NCI-H82 treated with DMSO at 0.1 percent for 48 hours (cell line): ENCODE data around the gene AFF1.

Experiments used
- DNase-seq: peaks from one replicate; lab custom pipeline; 2025; ENCODE audit not compliant: unreplicated experiment; lab: John Stamatoyannopoulos, UW

AFF1 gene, protein sequence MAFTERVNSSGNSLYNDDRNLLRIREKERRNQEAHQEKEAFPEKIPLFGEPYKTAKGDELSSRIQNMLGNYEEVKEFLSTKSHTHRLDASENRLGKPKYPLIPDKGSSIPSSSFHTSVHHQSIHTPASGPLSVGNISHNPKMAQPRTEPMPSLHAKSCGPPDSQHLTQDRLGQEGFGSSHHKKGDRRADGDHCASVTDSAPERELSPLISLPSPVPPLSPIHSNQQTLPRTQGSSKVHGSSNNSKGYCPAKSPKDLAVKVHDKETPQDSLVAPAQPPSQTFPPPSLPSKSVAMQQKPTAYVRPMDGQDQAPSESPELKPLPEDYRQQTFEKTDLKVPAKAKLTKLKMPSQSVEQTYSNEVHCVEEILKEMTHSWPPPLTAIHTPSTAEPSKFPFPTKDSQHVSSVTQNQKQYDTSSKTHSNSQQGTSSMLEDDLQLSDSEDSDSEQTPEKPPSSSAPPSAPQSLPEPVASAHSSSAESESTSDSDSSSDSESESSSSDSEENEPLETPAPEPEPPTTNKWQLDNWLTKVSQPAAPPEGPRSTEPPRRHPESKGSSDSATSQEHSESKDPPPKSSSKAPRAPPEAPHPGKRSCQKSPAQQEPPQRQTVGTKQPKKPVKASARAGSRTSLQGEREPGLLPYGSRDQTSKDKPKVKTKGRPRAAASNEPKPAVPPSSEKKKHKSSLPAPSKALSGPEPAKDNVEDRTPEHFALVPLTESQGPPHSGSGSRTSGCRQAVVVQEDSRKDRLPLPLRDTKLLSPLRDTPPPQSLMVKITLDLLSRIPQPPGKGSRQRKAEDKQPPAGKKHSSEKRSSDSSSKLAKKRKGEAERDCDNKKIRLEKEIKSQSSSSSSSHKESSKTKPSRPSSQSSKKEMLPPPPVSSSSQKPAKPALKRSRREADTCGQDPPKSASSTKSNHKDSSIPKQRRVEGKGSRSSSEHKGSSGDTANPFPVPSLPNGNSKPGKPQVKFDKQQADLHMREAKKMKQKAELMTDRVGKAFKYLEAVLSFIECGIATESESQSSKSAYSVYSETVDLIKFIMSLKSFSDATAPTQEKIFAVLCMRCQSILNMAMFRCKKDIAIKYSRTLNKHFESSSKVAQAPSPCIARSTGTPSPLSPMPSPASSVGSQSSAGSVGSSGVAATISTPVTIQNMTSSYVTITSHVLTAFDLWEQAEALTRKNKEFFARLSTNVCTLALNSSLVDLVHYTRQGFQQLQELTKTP

DNA sequence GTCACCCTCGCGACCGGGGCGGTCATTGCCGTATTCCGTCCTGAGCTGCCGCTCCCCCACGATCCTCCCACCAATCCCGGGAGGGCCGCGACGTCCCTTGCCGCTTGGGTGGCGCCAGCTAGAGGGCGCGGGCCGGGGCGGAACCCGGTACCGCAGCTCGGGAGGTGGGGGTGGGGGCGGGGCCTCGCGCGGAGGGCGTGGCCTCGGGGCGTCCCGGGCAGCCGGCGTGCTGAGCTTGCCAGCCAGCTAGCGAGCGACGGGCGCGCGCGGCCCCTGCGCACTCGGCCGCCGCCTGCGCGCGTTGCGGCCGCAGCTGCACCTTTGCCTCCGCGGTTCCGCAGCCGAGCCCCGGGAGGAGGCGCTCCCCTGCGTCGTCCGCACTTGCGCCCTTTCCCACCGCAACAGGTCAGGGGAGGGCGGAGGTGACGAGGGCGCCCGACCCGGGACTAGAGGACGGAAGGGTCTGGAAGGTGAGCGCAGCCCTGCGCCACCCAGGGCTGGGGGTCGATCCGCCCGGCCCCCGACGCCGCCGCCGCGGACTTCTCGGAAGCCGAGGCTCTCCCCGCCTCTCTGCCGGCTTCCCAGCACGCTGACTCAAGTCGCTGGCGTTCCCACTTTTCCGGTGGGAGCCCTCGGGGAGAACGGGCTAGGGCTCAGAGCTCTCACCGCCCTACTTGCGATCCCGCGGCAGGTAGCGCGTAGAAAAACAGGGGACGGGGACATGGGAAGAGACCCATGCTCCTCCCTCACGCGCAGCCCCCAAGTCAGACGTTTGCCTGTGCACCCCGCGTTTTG lies at the start of gene AFF1:
Gene AFF1 (plus strand): TSS at position 241 of the 795 bp plus-strand sequence. CDS start 13,523 bp downstream, outside the sequence.
- peak; percentile 68 for DNase-seq

DNA sequence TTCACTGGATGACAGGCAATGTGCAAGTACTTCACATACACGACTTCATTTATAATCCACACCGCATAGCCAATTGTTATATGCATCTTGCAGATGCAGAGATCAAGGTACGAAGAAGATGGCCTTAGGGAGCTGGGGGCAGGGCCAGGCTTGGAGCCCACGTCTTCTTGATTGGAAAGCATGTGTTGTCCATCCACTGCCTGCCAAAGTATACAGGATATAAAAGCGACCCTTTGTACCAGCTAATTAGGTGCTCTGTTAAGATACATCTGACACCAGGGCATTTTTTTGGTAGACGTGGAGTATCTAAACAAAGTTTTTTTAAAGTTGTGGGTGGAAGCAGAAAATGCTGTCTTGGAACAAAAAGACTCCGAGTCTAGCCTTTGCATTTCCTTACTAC lies 44.0 kb upstream of the AFF1 start:
- DNase-seq: no peak

DNA sequence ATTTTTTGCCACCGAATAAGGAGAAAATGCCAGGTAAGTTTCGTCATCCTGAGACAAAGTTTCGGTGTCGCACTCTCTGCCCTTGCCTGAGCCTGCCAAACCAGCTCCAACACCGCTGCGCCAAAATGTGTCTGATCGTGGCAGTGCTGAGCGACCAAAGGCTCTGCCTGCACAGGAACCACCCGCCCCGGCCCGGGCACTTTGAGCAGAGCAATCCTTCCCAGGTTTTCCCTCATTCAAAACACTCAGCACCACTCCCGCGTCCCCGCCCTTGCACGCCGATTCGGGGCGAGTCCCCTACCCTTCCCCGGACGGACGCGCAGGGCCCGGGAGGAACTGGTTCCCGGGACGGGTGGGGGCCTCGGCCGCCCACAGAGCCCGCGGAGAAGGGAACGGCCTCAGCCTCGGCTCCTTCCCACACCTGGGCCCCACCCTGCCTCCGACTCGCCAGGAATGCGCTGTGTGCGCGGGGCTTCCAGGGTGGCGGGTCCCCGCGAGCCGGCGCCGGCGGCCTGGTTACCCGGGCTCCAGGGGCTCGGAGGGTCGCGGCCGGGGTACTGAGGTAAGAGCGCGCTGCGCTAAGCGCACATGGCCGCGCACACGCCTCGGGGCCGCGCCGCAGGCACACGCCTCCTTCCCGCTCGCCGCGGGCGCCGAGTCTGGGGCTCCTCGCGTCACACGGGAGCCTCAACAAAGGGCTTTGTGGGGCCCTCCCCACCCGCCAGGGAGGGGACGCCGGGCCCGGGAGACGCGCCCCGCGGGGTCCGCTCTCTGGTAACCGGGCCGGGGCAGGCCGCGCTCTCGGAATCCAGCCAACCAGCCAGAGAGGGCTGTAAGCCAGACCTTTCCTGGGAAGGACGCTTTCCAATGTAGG lies 42.8 kb upstream of the AFF1 start, which contains the start of gene C4orf36:
Gene C4orf36 (minus strand): TSS at position 661 of the 874 bp plus-strand sequence. CDS start 902 bp downstream, outside the sequence.
- no peak for DNase-seq

DNA sequence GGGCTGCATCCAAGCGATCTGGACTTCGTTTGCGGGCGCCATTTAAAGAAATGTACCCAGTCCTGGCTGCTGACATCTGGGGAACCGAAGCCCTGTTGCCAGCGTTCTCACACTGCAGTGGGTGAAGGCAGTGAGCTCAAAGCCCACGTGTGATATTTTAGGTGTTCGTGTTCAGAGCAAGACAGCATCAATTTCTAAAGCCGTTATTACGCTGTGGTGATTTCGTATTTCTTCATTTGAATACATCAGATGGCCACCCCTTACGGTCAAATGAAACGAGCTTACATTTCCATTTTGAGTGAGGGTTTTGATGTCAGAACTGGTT lies 42.2 kb upstream of the AFF1 start:
- DNase-seq: no peak

DNA sequence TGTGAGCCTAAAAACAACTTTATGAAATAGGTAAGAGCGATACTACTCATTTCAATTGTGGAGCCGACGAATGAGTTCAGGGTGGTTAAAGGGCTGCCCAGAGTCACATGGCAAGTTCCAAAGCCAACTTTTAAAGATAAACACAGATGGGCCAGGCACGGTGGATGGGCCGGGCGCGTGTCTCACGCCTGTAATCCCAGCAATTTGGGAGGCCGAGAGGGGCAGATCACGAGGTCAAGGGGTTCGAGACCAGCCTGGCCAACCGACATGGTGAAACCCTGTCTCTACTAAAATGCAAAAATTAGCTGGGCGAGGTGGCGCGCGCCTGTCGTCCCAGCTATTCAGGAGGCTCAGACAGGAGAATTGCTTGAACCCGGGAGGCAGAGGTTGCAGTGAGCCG lies 41.7 kb upstream of the AFF1 start:
- no peak for DNase-seq

DNA sequence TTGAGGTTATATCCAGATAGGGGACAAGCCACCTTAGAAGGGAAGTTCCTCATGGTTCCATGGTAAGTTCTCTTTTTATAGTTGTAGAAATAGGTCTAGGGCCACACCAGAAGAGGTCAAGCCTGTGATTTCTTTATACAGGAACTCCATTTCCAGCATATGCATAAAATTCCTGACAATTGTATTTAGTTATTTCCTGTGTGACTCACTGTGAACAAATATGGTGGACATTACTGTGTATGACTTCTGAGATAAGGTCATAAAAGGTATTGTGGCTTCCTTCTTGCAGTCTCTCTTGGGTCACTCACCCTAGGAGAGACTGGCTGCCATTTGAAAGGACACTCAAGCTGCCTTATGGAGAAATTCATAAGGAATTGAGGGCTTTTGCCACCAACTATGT lies 40.4 kb upstream of the AFF1 start:
- DNase-seq: no peak

DNA sequence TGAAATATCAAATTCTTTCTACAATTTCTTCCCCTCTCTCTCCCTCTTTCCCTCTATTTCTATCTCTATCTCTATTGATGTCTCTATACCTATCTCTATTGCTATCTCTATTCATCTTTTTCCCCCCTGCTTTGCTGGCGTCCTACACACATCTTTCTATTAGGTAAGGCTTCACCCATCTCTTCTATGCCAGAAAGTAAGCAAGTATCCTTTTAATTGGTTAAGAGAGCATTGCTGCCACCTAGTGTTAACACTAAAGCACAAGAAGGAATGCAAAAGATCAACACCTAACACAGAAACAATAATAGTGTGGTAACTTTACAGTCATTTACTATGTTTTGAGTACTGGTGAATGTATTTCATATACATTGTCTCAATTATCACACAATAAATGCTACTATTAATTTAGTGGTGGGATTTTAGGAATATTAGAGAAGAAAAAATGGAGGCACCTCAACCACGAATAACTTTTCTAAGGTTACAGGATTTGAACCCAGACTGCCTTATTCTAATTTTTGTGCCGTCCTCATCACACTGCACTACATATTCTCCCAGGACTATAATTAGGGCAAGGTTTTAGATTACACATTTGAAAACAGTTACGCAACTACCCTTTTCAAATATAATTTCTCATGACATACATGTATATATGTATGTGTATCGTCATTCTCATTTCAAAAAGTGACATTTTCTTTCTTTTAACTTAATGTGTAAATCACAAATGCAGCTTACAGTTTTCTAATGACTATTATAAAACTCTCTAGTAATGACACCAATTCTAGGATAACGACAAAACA lies 38.9 kb upstream of the AFF1 start:
- peak; percentile 58 for DNase-seq

DNA sequence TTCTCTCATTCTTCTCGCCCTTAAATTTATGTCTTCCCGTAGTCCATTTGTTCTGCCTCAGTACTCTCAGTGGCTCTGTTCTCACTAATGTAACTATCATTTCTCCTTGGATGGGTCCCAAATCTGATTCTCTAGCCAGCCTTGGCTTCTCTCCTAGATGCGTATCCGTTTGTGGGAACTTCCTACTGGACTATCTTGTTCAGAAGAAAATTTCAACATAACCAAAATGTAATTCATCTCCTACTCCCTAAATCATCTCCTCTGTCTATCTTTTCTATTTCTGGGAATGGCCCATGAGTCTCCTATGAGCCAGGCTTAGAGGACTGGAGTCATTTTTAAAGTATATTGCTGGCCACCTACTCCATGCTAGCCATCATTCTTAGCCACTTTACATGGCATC lies 38.2 kb upstream of the AFF1 start:
- no peak for DNase-seq

DNA sequence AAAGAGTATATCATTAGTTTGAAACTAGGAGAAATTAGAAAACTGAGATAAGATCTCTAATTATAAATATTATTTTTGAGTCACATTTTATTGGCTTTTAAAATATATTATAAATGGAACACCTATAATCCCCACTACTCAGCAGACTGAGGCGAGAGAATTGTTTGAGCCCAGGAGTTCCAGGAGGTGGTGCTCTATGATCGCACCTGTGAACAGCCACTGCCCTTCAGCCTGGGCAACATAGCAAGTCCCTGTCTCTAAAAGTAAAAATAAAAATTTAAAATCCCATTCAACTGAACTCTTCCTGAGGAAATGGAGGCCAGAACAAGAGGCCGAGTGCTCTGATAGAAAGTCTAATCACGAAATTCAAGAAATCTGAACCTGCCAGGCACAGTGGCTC lies 36.2 kb upstream of the AFF1 start:
- no peak for DNase-seq

DNA sequence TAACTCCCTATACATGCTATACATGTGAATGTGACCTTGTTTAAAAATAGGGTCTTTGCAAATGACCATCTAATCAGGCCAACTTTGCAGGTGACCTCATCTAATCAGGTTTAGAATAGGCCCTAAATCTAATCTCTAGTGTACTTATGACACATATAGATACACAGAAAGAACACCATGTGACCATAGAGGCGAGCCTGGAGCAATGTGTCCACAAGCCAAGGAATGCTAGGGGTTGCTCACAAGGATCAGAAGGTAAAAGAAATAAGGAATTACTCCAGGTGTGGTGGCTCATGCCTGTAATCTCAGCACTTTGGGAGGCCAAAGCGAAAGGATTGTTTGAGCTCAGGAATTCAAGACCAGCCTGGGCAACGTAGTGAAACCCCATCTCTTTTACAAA lies 32.9 kb upstream of the AFF1 start:
- DNase-seq: no peak

DNA sequence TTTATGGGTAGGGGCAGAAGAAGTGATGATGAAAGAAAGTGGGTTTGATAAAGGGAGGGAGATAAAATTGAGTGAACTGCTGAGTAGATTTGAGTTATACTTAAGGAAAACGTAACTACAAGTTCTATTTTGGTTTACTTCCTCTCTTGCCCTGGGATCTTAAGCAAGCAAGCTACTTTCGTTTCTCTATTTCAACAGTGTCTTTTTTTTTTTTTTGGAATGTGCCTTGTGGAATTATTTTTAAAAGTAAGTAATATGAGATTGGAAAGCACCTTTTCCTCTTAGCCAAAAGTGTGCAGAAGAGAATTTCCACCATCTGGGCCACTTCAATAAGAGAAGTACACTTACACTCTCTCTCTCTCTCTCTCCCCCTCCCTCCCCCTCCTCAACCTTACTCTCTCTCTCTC lies 26.6 kb upstream of the AFF1 start:
- no peak for DNase-seq

DNA sequence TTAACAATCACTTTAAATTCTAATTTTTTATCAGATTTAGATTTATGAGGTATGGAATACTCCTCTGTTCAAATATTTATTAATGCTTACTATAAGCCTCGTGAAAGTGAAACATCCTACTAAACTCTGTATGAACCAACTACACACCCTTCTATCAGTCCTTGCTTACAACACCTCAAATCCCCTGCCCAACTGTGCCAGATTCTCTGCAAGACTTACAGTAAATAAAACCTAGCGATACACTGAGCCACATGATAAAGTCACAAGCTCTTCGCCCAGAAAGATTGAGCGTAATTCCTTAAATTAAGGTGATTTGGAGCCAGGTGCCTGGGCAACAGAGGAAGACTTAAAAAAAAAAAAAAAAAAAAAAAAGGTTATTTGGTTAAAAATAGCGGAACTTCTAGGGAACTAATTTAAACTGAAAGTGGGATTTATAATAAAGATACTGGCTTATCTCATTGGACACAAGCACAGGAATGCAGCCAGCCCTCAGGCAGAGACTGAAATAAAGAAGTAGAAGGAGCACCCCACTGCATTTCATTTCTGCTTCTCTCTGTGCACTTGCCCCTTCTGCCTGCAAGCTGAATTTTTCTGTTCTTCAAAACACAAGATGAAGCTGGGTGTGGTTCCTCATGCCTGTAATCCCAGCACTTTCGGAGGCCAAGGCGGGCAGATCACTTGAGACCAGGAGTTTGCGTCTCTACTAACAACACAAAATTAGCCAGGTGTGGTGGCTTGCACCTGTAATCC lies 25.1 kb upstream of the AFF1 start:
- no peak for DNase-seq

DNA sequence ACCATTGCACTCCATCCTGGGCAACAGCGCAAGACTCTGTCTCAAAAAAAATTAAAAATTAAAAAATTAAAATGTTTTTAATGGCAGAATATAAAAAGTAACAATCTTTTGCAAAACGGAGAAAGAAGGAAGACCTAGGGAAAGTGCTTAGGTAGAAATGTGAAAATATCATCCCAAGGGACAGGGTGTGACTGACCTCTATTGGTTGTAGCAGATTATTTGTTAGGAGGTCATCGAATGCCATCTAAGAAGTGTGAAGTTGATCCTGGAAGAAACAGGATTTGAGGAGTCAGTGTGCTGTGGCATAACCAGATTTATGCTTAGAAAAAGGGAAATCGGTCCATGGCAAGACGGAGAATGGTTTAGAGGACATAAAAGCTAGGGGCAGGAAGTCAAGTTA lies 24.4 kb upstream of the AFF1 start:
- DNase-seq: no peak

DNA sequence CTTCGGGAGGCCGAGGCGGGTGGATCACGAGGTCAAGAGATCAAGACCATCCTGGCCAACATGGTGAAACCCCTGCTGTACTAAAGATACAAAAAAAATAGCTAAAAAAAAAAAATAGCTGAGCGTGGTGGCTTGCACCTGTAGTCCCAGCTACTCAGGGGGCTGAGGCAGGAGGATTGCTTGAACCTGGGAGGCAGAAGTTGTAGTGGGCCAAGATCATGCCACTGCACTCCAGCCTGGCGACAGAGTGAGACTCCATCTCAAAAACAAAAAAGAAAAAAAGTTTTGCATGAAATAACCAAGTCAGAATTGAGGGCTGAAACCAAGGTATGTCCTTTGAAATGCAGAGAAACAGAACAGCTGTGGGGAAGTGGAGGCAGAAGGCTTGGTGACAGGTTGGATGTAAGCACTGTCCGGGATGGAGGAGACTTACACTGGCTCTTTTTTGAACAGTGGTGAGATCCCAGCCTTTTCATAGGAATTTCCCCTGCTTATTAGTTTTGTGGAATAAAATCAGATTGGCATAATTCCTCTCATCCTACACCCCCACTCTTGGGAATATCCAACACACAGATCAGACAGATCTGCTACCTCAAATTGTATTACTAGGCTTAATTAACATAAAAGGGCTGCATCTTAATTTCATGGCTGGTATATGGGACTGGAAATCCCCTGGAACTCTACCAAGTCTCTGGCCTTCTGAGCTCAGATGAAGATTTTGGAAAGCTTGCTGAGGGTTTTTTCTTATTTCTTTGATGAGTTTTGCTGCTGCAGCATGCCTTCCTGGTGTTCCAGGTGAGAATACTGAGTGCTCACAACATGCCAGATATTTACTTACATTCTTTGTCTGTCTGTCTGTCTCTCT lies 23.8 kb upstream of the AFF1 start:
- DNase-seq: no peak

DNA sequence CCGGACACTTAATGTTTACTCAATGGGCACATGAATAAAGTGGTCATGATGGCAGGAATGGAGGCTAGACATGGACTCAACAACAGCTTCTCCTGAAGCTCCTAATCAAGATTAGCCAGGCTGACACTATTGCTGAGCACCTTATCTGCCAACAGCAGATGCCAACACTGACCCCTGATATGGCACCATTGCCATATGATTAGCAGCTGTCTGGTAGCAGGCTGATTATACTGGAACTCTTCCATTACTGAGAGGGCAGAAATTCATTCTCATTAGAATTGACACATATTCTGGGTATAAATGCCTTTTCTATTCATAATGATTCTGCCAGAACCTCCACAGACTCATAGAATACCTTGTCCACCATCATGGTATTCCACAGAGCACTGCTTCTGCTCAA lies 18.4 kb upstream of the AFF1 start:
- no peak for DNase-seq

DNA sequence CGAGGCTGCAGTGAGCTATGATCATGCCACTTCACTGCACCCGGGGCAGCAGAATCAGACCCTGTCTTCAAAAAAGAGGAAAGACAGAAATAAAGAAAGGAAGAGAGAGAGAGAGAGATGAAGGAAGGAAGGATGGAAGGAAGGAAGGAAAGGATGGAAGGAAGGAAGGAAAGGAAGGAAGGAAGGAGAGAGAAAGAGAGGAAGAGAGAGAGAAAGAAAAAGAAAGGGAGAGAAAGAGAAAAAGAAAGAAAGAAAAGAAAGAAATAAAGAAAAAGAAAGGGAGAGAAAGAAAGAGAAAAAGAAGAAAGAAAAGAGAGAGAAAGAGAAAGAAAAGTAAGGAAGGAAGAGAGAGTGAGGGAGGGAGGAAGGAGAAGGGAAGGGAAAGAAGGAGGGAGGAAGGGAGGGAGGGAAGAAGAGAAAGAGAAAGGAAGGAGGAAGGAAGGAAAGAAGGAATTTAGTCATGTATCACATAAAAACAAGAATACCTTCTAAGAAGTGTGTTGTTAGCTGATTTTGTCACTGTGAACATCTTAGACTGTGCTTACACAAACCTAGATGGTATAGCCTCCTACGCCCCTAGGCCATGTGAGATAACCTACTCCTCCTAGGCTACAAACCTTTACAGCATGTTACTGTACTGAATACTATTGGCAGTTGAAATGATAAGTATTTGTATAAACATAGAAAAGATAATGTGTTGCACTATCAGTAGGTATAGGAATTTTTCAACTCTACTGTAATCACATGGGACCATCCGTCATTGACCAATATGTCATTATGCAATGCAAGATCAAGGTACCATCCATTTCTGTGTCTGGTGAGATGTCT lies 17.4 kb upstream of the AFF1 start:
- DNase-seq: no peak
